ENCODE results near the gene FAM120AOS.

FAM120AOS gene

GRCh38 chr9:93479726-93480125 is 26.3 kb upstream of the FAM120AOS start:
- in situ Hi-C loops (cut with HindIII; ENCODE audit: low sequenced_read_pairs) = no loop called here
- no peak for DNase-seq (ENCODE audit: low read depth, low spot score)
- no peak overlapping the region for H3K4me3 ChIP-seq (ENCODE audit: low read depth, low read length)
- no peak for TF ChIP-seq CTCF (IDR thresholded peaks at IDR 0.05; ENCODE audit: low read depth, low read length)

- no peak for TF ChIP-seq CTCF (IDR thresholded peaks at IDR 0.05; ENCODE audit: low read depth, low read length)
- no peak for DNase-seq (ENCODE audit: low read depth, low spot score)
- in situ Hi-C loops (cut with HindIII; ENCODE audit: low sequenced_read_pairs) = no loop called here
- H3K4me3 ChIP-seq (ENCODE audit: low read depth, low read length) = no peak overlapping the region
Observed at GRCh38 chr9:93477397-93477796, 24.0 kb upstream of the FAM120AOS start.

- TF ChIP-seq CTCF (IDR thresholded peaks at IDR 0.05; ENCODE audit: low read depth, low read length) = no peak
- no peak overlapping the region for H3K4me3 ChIP-seq (ENCODE audit: low read depth, low read length)
- in situ Hi-C loops (cut with HindIII; ENCODE audit: low sequenced_read_pairs) = no loop called here
- no peak for DNase-seq (ENCODE audit: low read depth, low spot score)
Observed at GRCh38 chr9:93476924-93477323, 23.5 kb upstream of the FAM120AOS start.

- TF ChIP-seq CTCF (IDR thresholded peaks at IDR 0.05; ENCODE audit: low read depth, low read length) = no peak
- no peak for DNase-seq (ENCODE audit: low read depth, low spot score)
- H3K4me3 ChIP-seq (ENCODE audit: low read depth, low read length) = no peak overlapping the region
- in situ Hi-C loops (cut with HindIII; ENCODE audit: low sequenced_read_pairs) = no loop called here
Observed at GRCh38 chr9:93475856-93476255, 22.5 kb upstream of the FAM120AOS start.

- H3K4me3 ChIP-seq (ENCODE audit: low read depth, low read length) = no peak overlapping the region
- in situ Hi-C loops (cut with HindIII; ENCODE audit: low sequenced_read_pairs) = no loop called here
- DNase-seq (ENCODE audit: low read depth, low spot score) = no peak
- no peak for TF ChIP-seq CTCF (IDR thresholded peaks at IDR 0.05; ENCODE audit: low read depth, low read length)
Observed at GRCh38 chr9:93475108-93475507, 21.7 kb upstream of the FAM120AOS start.

- no peak for DNase-seq (ENCODE audit: low read depth, low spot score)
- no peak for TF ChIP-seq CTCF (IDR thresholded peaks at IDR 0.05; ENCODE audit: low read depth, low read length)
- in situ Hi-C loops (cut with HindIII; ENCODE audit: low sequenced_read_pairs) = no loop called here
- no peak overlapping the region for H3K4me3 ChIP-seq (ENCODE audit: low read depth, low read length)
Observed at GRCh38 chr9:93473411-93473810, 20.0 kb upstream of the FAM120AOS start.

- no peak for DNase-seq (ENCODE audit: low read depth, low spot score)
- TF ChIP-seq CTCF (IDR thresholded peaks at IDR 0.05; ENCODE audit: low read depth, low read length) = no peak
- in situ Hi-C loops (cut with HindIII; ENCODE audit: low sequenced_read_pairs) = no loop called here
- H3K4me3 ChIP-seq (ENCODE audit: low read depth, low read length) = no peak overlapping the region
Observed at GRCh38 chr9:93471124-93471523, 17.7 kb upstream of the FAM120AOS start.

All from astrocyte of the spinal cord (primary cell).